HG03354 (cell line): ENCODE data around the gene CDH26.

Source experiments
- ATAC-seq: cut with Tn5 transposase; IDR thresholded peaks from one replicate; pipeline ENCODE4 v1.9.1; 2021; ENCODE audit warnings: mild to moderate bottlenecking; ENCODE audit not compliant: unreplicated experiment, poor library complexity, severe bottlenecking

CDH26 gene

GRCh38 chr20:60056407-60057122 lies 98.3 kb downstream of the CDH26 start:
- ATAC-seq = no peak

GRCh38 chr20:60057123-60057865 lies 99.1 kb downstream of the CDH26 start:
- ATAC-seq = peak; percentile 75

GRCh38 chr20:60057866-60058807 lies 99.9 kb downstream of the CDH26 start:
- ATAC-seq = peak; percentile 35

- no peak for ATAC-seq
These were observed 100.7 kb downstream of the CDH26 start for GRCh38 chr20:60058879-60059278.

- no peak for ATAC-seq
These were observed 101.9 kb downstream of the CDH26 start for GRCh38 chr20:60060006-60060557.

- ATAC-seq = no peak
These were observed 102.4 kb downstream of the CDH26 start for GRCh38 chr20:60060593-60060992.

- ATAC-seq = no peak
These were observed 104.3 kb downstream of the CDH26 start for GRCh38 chr20:60062431-60063047.

- ATAC-seq = no peak
These were observed 104.8 kb downstream of the CDH26 start for GRCh38 chr20:60063048-60063451.

- ATAC-seq = no peak
These were observed 105.6 kb downstream of the CDH26 start for GRCh38 chr20:60063739-60064380.
